ENCODE results near the gene GRID1.
A peak's percentile ranks its signal among the peaks of the same experiment; 100 is the strongest.

The GRID1 gene

GRCh38 chr10:85787393-85787792 lies 579.2 kb downstream of the GRID1 start:
- Histone ChIP-seq H3K4me1 (no peaks in the 10 kb centered on the region), H3K9me3 (no peaks in the 10 kb centered on the region), H3K4me3 (no peak overlapping the region), H3K36me3 (replicated peaks) (no peaks in the 10 kb centered on the region), H3K27me3 (ENCODE audit: low read depth) (no peaks in the 10 kb centered on the region)
- in situ Hi-C loops (cut with MboI; ENCODE audit: low sequenced_read_pairs), result loop anchor here (25.0 kb wide), 1 partner anchor 575 kb away; the partner anchor contains the start of gene GRID1
- no peak for DNase-seq (ENCODE audit: low spot score in 2 of 2)

- Histone ChIP-seq H3K27me3 (ENCODE audit: low read depth) (no peaks in the 10 kb centered on the region), H3K36me3 (replicated peaks) (no peaks in the 10 kb centered on the region), H3K9me3 (no peaks in the 10 kb centered on the region), H3K4me1 (no peaks in the 10 kb centered on the region), H3K4me3 (no peak overlapping the region)
- peak in 1 of 2 experiments; percentile 51 for DNase-seq (ENCODE audit: low spot score in 2 of 2)
- in situ Hi-C loops (cut with MboI; ENCODE audit: low sequenced_read_pairs), result loop anchor here (25.0 kb wide), 1 partner anchor 576 kb away; the partner anchor contains the start of gene GRID1
These were observed 580.1 kb downstream of the GRID1 start for GRCh38 chr10:85786401-85786899.

- Histone ChIP-seq H3K27me3 (ENCODE audit: low read depth) (no peaks in the 10 kb centered on the region), H3K4me1 (no peaks in the 10 kb centered on the region), H3K36me3 (replicated peaks) (no peaks in the 10 kb centered on the region), H3K4me3 (no peak overlapping the region), H3K9me3 (no peaks in the 10 kb centered on the region)
- DNase-seq (ENCODE audit: low spot score in 2 of 2), result no peak
- in situ Hi-C loops (cut with MboI; ENCODE audit: low sequenced_read_pairs), result loop anchor here (25.0 kb wide), 1 partner anchor 578 kb away; the partner anchor contains the start of gene GRID1
These were observed 581.8 kb downstream of the GRID1 start for GRCh38 chr10:85784792-85785191.

- no peaks in the 10 kb centered on the region for H3K27me3 ChIP-seq (ENCODE audit: low read depth)
- no peaks in the 10 kb centered on the region for H3K36me3 ChIP-seq (replicated peaks)
- no peak overlapping the region for H3K4me3 ChIP-seq
- H3K9me3 ChIP-seq, result no peaks in the 10 kb centered on the region
- no peaks in the 10 kb centered on the region for H3K4me1 ChIP-seq
- in situ Hi-C loops (cut with MboI; ENCODE audit: low sequenced_read_pairs), result loop anchor here (25.0 kb wide), 1 partner anchor 581 kb away; the partner anchor contains the start of gene GRID1
- DNase-seq (ENCODE audit: low spot score in 2 of 2), result no peak
These were observed 585.2 kb downstream of the GRID1 start for GRCh38 chr10:85781404-85781803.

GRCh38 chr10:85778074-85778473 lies 588.5 kb downstream of the GRID1 start:
- in situ Hi-C loops (cut with MboI; ENCODE audit: low sequenced_read_pairs), result loop anchor here (25.0 kb wide), 1 partner anchor 584 kb away; the partner anchor contains the start of gene GRID1
- no peaks in the 10 kb centered on the region for H3K9me3 ChIP-seq
- H3K27me3 ChIP-seq (ENCODE audit: low read depth), result no peaks in the 10 kb centered on the region
- H3K36me3 ChIP-seq (replicated peaks), result no peaks in the 10 kb centered on the region
- no peak for DNase-seq (ENCODE audit: low spot score in 2 of 2)
- H3K4me3 ChIP-seq, result no peak overlapping the region
- no peaks in the 10 kb centered on the region for H3K4me1 ChIP-seq

GRCh38 chr10:85767891-85768290 lies 598.7 kb downstream of the GRID1 start:
- DNase-seq (ENCODE audit: low spot score in 2 of 2), result no peak
- Histone ChIP-seq H3K9me3 (no peaks in the 10 kb centered on the region), H3K4me3 (no peak overlapping the region), H3K27me3 (ENCODE audit: low read depth) (no peaks in the 10 kb centered on the region), H3K4me1 (no peaks in the 10 kb centered on the region), H3K36me3 (replicated peaks) (no peaks in the 10 kb centered on the region)
- in situ Hi-C loops (cut with MboI; ENCODE audit: low sequenced_read_pairs), result no loop called here

- no peaks in the 10 kb centered on the region for H3K9me3 ChIP-seq
- no peaks in the 10 kb centered on the region for H3K36me3 ChIP-seq (replicated peaks)
- no peak for DNase-seq (ENCODE audit: low spot score in 2 of 2)
- no peak overlapping the region for H3K4me3 ChIP-seq
- no peaks in the 10 kb centered on the region for H3K27me3 ChIP-seq (ENCODE audit: low read depth)
- in situ Hi-C loops (cut with MboI; ENCODE audit: low sequenced_read_pairs), result no loop called here
- no peaks in the 10 kb centered on the region for H3K4me1 ChIP-seq
These were observed 602.5 kb downstream of the GRID1 start for GRCh38 chr10:85764108-85764507.

- Histone ChIP-seq H3K4me1 (no peaks in the 10 kb centered on the region), H3K9me3 (no peaks in the 10 kb centered on the region), H3K36me3 (replicated peaks) (no peaks in the 10 kb centered on the region), H3K4me3 (no peak overlapping the region), H3K27me3 (ENCODE audit: low read depth) (no peaks in the 10 kb centered on the region)
- DNase-seq (ENCODE audit: low spot score in 2 of 2), result no peak
- in situ Hi-C loops (cut with MboI; ENCODE audit: low sequenced_read_pairs), result no loop called here
These were observed 604.6 kb downstream of the GRID1 start for GRCh38 chr10:85761906-85762445.

- no peak overlapping the region for H3K4me3 ChIP-seq
- in situ Hi-C loops (cut with MboI; ENCODE audit: low sequenced_read_pairs), result no loop called here
These were observed 624.8 kb downstream of the GRID1 start for GRCh38 chr10:85741626-85742300.

GRCh38 chr10:85735997-85736396 lies 630.6 kb downstream of the GRID1 start:
- Histone ChIP-seq H3K27me3 (ENCODE audit: low read depth) (no peaks in the 10 kb centered on the region), H3K4me1 (no peaks in the 10 kb centered on the region), H3K4me3 (no peak overlapping the region), H3K36me3 (replicated peaks) (no peaks in the 10 kb centered on the region), H3K9me3 (no peaks in the 10 kb centered on the region)
- no peak for DNase-seq (ENCODE audit: low spot score in 2 of 2)
- in situ Hi-C loops (cut with MboI; ENCODE audit: low sequenced_read_pairs), result no loop called here

More at GRCh38 chr10:85741626-85742300, 624.8 kb downstream of the GRID1 start:
- no peaks in the 10 kb centered on the region for H3K4me1 ChIP-seq
- H3K9me3 ChIP-seq, result no peaks in the 10 kb centered on the region
- H3K27me3 ChIP-seq (ENCODE audit: low read depth), result no peaks in the 10 kb centered on the region
- no peaks in the 10 kb centered on the region for H3K36me3 ChIP-seq (replicated peaks)
- no peak for DNase-seq (ENCODE audit: low spot score in 2 of 2)

- H3K36me3 ChIP-seq (replicated peaks), result no peaks in the 10 kb centered on the region
- DNase-seq (ENCODE audit: low spot score in 2 of 2), result no peak
- no peak overlapping the region for H3K4me3 ChIP-seq
- no peaks in the 10 kb centered on the region for H3K4me1 ChIP-seq
- H3K9me3 ChIP-seq, result no peaks in the 10 kb centered on the region
- in situ Hi-C loops (cut with MboI; ENCODE audit: low sequenced_read_pairs), result no loop called here
- H3K27me3 ChIP-seq (ENCODE audit: low read depth), result no peaks in the 10 kb centered on the region
These were observed 631.8 kb downstream of the GRID1 start for GRCh38 chr10:85734791-85735190.

GRCh38 chr10:85724215-85724614 lies 642.4 kb downstream of the GRID1 start:
- Histone ChIP-seq H3K27me3 (ENCODE audit: low read depth) (no peaks in the 10 kb centered on the region), H3K4me3 (no peak overlapping the region), H3K36me3 (replicated peaks) (no peaks in the 10 kb centered on the region), H3K9me3 (no peaks in the 10 kb centered on the region), H3K4me1 (no peaks in the 10 kb centered on the region)
- in situ Hi-C loops (cut with MboI; ENCODE audit: low sequenced_read_pairs), result no loop called here
- no peak for DNase-seq (ENCODE audit: low spot score in 2 of 2)

- H3K27me3 ChIP-seq (ENCODE audit: low read depth), result no peaks in the 10 kb centered on the region
- H3K4me3 ChIP-seq, result no peak overlapping the region
- in situ Hi-C loops (cut with MboI; ENCODE audit: low sequenced_read_pairs), result no loop called here
- no peaks in the 10 kb centered on the region for H3K9me3 ChIP-seq
- no peaks in the 10 kb centered on the region for H3K4me1 ChIP-seq
- DNase-seq (ENCODE audit: low spot score in 2 of 2), result no peak
- H3K36me3 ChIP-seq (replicated peaks), result no peaks in the 10 kb centered on the region
These were observed 645.5 kb downstream of the GRID1 start for GRCh38 chr10:85720931-85721590.

- no peak for DNase-seq (ENCODE audit: low spot score in 2 of 2)
- in situ Hi-C loops (cut with MboI; ENCODE audit: low sequenced_read_pairs), result no loop called here
- Histone ChIP-seq H3K4me3 (no peak overlapping the region), H3K4me1 (no peaks in the 10 kb centered on the region), H3K36me3 (replicated peaks) (no peaks in the 10 kb centered on the region), H3K27me3 (ENCODE audit: low read depth) (no peaks in the 10 kb centered on the region), H3K9me3 (no peaks in the 10 kb centered on the region)
These were observed 647.2 kb downstream of the GRID1 start for GRCh38 chr10:85719408-85719807.
